ENCODE data around the gene RALGPS1.

The RALGPS1 gene

DNA sequence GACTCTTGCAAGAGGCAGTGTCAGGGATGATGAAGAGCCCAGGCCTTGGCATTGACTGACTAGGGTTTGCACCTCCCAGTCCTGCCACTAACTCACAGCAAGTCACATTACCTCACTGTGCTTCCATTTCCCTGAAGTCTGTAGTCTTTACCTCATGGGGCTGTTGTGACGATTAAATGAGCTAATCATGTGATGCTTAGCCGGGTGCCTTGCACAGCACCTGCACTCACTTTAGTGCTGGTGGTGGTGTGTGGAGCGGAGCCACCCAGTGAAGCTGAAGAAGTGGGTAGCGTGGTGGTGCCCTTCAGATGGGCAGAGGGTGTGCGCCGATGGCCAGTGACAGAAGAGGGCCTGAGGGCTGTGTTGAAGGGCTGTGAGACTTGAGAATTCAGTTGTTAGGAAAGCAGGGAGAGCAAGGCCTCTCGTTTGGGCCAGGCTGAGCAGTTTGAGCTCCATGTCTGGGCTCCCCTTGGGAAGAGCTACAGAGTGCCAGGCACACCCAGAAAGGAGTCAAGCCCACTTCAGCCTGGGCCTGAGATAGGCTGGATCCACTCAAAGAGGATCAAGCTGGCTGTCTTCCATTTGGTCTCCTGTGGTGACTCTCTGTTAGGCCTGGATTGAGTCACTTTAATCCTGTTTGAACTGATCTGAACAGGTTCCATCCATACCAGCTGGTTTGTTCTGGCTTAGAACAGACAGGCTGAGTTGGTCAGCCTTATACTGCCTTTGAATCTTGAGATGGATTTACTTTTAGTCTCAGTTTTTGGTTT is 42.5 kb downstream of the RALGPS1 start:
- no peak for DNase-seq (ENCODE audit: low read depth in 2 of 2)

DNA sequence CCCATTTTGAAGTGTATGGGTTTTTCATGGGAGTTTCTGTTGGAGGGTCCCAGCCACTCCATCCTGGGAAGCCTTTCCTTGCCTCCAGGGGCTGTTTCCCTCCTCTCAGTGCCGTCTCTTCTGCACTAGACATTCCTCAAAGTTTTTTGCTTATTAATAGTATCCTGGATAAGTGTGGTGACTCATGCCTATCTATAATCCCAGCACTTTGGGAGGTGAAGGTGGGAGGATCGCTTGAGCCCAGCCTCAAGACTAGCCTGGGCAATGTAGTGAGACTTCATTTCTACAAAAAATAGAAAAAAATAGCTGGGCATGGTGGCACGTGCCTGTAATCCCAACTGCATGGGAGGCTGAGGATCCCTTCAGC is 43.1 kb downstream of the RALGPS1 start:
- DNase-seq (ENCODE audit: low read depth in 2 of 2), result no peak

DNA sequence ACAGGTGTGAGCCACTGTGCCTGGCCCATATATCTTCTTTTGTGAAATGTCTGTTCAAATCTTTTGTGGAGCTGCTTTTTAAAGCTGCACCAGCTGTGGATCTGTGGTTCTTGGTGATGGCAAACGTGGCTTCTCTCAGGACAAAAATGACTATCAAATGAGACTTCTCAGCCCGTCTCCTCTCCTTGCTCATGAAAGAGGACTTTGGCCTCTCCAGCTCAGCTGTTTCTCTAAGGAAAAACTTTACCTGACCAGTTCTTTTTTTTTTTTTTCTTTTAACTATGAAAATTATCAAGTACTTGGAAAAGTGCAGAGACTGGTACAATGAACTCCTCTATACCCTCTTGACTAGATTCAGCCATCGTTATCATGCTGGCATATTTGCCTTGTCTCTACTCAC is 44.8 kb downstream of the RALGPS1 start:
- DNase-seq (ENCODE audit: low read depth in 2 of 2), result no peak

DNA sequence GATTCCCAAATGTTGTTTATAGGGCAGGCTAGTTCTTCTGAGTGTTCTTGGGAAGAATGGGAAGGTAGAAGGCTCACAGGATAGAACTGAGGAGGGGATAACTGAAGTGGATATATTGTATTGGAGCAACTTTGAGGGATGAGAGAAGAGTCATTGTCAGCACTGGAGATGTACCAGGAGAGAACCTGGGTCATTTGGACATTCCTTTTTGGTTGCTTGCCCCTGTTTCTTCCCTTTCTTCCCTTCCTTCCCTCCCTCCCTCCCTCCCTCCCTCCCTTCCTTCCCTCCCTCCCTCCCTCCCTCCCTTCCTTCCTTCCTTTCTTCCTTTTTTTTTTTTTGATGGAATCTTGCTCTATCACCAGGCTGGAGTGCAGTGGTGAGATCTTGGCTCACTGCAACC is 45.3 kb downstream of the RALGPS1 start:
- DNase-seq (ENCODE audit: low read depth in 2 of 2), result no peak

DNA sequence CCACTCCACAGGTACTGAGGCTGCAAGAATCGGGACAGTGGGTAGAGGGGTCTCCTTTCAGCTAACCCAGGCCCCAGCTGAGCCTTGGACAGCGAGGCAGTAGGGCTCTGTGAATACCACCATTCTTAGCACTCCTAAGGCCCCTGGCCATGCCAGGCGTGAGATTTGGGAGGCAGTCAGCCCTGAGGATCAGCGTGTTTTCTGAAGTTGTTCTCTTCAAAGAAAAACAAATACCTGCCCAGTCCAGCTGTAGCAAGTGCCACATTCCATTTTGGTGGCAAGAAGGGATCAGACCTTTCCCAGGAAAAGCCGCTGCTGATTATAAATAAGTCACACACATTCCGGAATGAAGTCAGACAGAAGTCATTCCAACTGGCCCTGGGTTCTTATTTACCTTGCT is 47.8 kb downstream of the RALGPS1 start:
- no peak for DNase-seq (ENCODE audit: low read depth in 2 of 2)

DNA sequence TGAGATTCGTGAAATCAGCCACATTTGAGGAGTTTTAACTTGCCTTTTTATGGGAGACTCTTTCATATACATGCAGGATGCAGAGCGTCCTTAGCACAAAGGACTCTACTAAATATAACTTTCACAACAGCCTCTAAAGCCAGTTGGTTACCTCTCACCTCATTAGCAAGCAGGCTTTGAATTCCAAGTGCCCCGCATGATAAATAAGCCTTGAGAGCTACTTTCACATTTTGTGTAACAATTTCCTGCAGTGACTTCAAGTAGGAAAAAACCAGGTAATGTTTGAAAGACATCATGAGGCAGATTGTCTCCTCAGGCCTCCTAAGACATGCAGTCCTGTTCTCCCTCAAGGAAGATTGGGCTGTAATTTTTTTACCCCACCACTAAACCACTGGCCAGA is 50.5 kb downstream of the RALGPS1 start:
- no peak for DNase-seq (ENCODE audit: low read depth in 2 of 2)

DNA sequence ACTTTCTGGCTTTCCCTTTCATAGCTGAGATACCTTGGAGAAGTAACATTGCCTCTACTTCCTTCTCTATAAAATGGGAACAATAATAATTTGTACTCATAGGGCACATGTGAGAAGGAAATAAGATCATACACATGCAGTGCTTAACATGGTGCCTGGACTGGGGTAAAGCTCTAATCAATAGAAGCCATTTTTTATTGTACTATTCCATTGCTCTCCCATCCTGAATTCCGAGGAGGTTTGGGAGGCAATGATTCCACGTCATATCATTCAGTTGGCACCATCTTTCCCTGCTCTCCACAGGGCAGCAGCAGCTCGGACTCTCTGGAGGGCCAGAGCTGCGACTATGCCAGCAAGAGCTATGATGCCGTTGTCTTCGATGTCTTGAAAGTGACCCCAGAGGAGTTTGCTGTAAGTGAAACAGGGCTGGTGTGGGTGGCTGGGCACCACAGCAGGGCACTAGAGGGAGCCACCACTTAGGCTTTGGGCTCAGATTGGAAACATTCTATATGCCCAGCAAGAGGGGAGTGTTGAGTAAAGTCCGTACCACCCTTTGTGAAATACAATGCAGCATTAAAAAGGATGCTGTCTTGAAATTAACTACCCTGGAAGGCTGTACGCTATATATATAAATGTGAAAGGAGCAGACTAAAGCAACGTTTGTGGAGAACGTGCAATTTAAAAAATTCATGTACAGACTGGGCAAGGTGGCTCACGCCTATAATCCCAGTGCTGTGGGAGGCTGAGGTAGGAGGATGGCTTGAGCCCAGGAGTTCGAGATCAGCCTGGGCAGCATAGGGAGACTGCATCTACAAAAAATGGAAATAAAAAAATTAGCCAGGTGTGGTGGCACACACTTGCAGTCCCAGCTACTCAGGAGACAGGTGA is 51.2 kb downstream of the RALGPS1 start:
- peak in 1 of 2 donors; percentile 21 for DNase-seq (ENCODE audit: low read depth in 2 of 2)

DNA sequence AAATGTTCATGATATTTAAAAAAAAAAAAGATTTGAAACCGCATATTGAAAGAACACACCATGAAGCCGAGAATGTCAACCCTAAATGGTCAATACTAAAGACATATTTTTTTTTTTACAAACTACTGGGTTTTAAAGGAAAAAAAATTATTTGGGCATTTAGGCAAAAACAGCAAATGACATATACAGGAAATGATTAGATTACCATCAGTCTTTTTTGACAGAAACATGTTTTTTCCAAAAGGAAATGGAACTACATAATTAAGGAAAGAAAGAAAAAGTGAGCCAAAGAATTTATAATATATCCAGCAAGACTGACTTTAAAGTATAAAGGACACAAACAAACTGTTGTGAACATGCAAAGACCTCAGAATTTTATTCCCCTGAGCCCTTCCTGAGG is 56.7 kb downstream of the RALGPS1 start:
- DNase-seq (ENCODE audit: low read depth in 2 of 2), result no peak

DNA sequence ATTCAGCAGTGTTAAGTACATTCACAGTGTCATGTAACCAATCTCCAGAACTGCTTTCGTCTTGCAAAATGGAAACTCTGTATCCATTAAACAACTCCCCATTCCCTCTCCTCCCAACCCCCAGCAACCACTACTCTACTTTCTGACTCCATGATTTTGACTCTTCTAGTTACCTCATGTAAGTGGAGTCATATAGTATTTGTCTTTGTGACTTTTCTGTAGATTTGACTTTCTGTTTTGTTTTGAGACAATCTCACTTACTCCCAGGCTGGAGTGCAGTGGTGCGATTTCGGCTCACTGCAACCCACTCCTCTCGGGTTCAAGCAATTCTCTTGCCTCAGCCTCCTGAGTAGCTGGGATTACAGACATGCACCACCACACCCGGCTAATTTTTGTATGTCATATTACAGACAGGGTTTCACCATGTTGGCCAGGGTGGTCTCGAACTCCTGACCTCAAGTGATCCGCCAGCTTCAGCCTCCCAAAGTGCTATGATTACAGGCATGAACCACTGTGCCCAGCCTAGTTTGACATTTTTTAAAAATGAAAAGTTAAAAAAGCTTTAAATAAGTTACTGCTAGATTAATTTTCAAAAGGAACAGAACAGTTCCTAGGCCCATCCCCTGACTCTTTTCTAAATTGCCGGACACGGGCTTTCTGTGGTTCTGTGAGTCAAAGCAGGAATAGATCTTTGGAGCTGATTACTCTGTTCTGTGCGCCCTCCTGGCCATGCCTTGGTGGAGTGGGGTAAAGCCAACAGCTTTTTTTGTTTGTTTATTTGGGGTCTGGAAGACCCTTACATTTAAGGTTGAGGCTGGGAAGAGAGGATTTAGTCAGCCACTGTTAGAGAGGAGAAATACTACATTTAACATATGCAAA is 59.3 kb downstream of the RALGPS1 start:
- no peak for DNase-seq (ENCODE audit: low read depth in 2 of 2)

DNA sequence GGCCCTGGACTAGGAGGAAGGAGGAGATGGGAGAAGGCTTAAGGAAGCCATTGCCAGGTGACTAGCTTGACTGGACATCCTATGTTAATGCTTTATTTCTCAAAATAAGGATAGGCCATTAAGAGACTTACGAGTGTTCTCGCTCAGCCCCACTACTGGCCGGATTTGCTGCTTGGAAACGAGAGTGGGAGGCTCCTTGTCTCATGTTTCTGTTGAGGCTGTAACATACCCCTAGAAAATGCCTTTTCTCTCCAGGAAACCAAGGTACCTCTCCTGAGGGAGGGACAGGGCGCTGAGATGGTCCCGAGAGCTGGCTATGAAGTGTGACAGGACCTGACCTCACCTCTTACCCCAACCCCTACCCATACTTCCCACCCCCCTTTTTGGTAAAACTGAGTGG is 60.0 kb downstream of the RALGPS1 start:
- DNase-seq (ENCODE audit: low read depth in 2 of 2), result no peak

DNA sequence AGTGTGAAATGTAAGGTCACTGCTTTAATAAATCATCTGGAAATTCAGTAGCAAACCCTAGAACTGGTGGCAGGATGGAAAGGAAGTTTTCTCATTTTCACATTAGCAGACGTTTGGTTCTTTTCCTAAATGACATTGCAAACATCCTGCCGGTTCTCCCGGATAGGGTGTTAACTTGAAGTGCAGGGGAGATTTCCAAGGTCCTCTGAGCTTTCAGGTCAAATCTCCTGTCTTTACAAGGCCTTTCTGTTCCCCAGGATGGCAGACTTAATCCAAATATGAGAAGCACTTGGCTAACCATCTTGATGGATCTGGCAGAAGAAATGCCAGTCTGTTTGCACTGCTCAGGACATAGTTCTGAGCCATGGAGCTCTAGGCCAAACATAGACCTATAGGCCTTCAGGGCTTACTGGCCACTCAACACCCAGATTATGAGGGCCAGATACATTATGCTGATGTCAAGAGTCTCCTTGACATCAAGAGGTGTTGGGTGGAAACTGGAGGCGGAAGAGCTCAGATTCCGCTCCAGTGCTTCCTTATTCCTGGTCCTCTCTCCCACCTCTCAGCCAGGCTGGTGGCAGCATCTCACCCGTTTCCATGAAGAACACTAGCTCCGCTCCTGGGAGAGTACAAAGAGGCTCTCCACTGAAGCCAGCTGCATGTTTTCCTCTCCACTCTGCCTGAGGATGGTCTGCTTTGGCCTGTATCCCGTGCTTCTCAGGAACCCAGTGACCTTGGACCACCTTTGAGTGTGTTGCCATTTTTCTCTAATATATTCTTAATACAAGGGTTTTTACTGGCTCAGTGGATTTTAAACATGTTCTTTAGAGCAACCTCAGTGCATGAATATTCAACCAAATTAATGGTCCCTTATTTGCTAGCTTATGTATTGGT is 61.0 kb downstream of the RALGPS1 start:
- DNase-seq (ENCODE audit: low read depth in 2 of 2), result no peak

DNA sequence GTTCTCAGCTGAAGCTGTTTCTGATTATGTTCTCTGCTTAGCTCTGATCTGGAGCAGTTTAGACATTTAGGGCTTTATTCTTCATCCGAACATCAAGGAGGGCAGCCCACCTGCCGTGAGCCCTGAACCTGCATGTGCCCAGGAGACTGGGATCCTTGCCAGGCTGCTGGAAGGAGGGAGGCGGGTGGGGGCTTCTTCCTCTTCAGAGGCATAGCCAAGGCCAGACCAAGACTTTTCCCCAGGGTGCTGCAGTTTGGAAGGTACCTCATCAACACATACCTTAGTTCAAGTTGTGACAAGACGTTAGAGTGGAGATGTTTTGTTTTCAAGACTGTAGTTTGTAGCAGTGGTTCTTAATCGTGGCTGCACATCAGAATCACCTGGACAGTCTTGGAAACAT is 64.9 kb downstream of the RALGPS1 start:
- no peak for DNase-seq (ENCODE audit: low read depth in 2 of 2)

DNA sequence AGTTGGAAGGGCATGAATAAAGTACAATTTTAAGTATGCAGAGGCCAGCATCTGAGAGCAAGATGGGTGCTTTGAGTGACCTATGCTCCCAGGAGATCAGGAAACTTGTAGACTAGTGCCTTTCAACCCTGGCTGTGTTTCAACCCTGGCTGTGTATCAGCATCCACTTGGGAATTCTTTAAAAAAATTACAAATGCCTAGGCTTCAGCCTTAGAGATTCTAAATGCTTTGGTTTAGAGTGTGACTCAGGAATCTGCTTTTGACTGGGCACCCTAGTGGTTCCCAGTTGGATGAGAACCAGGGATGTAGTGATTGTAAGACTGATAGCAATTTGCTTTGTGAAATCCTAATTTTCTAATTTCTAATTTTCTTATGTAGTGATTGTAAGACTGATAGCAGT is 65.6 kb downstream of the RALGPS1 start:
- DNase-seq (ENCODE audit: low read depth in 2 of 2), result no peak

DNA sequence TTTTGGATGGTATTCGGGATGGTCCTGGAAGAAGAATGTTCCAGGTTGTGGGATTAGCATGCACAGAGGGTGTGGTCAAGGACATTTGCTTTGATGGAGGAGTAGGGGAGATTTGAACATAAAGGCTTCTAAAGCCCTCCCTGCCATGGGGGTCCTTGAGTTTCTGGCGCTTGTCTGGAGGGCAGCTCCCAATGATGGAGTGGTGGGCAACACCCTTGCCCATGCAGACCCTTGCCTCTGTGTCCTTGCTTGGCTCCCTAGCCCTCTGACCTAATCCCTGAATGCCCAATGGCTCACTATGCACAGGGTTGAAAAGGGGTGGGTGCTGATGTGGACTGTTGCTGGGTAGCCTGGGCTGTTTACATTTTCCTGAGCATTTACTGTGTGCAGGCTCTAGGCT is 66.6 kb downstream of the RALGPS1 start:
- no peak for DNase-seq (ENCODE audit: low read depth in 2 of 2)

DNA sequence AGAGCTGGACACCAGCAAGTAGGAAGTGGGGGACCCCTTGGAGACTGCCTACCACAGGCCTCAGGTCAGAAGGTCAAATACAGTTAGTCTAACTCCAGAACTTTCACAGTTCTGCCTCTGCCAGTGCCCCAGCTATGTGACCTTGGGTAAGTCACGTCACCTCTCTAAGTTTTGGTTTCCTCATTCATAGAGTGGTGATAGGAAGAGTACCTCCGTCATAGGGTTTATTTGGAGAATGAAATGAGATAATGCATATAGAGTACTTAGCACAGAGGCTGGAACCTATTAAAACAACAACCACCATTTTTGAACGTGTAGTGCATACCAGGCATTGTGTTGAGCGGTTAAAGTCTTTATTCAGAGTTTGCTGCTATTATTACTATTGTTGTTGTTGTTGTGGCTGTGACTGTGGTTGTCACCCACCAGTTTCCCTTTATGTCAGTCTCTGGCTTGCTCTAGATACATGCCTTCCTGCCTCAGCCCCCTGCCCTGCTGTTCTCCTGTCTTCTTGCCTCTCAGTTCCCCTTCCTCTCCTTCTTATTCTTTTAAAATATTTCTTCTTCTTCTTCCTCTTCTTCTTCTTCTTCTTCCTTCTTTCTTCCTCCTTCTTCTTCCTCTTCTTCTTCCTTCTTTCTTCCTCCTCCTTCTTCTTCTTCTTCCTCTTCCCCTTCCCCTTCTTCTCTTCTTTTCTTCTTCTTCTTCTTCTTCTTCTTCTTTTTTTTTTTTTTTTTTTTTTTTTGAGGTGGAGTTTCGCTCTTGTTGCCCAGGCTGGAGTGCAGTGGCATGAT is 67.8 kb downstream of the RALGPS1 start:
- no peak for DNase-seq (ENCODE audit: low read depth in 2 of 2)

DNA sequence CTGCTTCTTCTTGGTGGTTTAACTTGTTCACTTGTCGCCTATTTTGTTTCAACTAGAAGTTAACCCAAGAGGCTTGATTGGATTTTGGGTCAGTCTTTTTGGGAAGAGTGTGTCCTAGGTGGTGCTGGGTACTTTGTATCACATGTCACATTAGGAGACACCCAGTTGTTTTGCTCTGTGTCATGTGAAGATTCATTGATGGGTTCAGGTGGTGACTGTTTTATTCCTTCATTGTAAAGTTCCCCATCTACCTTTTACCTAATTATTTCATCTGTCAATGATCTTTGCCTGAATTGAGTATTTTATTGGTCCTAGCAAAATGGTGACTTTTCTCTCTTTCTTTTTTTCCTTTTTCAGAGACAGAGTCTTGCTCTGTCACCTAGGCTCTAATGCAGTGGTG is 69.2 kb downstream of the RALGPS1 start:
- no peak for DNase-seq (ENCODE audit: low read depth in 2 of 2)

DNA sequence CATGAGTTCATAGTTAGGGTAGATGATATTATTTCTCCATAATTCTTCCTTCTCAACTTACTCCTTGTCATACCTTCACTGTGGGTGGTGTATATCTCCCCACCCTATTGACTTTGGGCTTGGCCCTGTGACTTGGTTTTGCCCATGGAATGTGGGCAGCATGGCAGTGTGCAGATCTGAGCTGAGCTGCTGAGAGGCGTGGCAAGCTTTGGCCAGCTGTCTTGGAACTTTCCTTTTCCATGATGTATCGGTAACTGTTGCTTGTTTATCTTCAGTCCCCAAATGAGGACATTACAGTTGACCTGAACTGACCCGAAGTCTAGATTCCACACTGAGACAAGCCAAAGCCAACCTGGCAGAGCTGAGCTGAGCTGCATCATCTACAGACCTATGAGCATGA is 70.4 kb downstream of the RALGPS1 start:
- DNase-seq (ENCODE audit: low read depth in 2 of 2), result no peak

DNA sequence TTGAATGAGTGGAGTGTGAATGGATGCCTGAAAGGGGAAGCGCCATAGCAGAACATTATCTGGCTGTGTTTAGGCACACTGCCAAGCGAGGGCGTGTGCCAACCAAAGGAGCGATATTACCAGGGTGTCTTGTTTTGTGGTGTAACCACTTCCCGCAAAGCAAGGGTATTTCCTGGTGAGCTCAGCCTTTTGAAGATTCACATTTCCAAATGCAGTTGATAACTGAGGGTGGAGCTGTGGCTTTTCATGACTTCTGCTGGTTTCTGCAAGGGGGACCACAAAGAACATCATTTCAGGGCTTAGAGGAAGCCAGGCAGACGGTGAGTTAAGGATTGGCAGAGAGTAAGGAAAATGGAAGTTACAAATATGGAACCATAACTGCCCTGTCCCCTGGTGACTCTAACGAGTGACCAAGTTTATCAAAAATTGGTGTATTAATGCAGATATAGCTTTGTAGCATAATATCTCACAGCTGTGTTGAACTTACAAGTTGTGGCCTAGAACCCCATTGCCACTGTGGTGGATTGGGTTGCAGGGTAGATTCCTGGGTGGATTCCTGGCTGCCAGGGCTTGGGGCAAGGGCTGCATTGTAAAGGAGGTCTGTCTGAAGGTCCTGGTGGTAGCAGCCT is 71.4 kb downstream of the RALGPS1 start:
- DNase-seq (ENCODE audit: low read depth in 2 of 2), result peak; percentile 62 to 65

DNA sequence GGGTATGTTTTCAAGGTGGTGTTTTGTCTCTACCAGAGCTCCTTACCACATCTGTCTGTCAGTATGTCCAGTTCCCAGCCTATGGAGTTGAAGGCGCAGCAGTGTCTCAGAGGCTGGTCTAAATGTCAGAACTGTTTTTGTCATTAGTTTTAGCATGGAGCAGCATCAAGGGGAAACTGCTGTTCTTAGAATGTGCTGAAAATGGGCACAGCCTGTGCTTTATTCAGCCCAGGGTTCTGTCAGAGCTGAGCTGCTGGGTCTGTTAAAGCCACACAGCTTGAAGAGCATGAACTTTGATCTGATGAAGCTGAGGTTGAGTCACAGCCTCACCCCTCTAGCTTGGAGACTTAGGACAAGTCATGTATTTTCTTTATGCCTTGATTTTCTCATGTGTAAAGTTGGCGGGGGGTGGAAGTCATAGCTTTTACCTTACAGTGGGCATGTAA is 71.9 kb downstream of the RALGPS1 start:
- DNase-seq (ENCODE audit: low read depth in 2 of 2), result no peak

DNA sequence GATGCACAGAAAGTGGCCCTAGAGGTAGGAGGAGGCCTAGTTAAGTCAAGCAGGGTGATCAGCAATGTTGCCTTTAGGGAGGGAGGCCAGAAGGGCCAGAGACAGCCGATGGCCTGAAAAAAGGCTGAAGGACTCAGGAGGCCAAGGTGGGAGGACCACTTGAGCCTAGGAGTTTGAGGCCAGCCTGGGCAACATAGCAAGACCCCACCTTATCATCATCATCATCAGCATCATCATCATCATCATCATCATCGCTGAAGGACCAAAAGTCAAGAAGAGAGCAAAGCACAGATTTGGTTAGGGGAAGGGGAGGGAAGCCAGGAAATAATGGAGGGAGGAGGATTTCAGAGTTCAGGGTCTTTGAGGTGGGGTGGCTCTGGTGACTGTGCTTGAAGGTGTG is 74.3 kb downstream of the RALGPS1 start:
- no peak for DNase-seq (ENCODE audit: low read depth in 2 of 2)
